Fibroblast of lung (primary cell): Measurements from ENCODE around the gene PNMA1. TPM values are rescaled to one million over a fixed set of nuclear protein-coding genes. Genes with fewer than 3 reads are reported as not detected.
A peak's percentile ranks its signal among the peaks of the same experiment; 100 is the strongest.

ENCODE experiments used
- DNase-seq, 2 donors: peaks; one replicate each; pipeline versions ENCODE4 v3.0.0 to v3.0.0-alpha.2; 2010; ENCODE audit warnings: low read depth in 2 of 2
- H2AFZ ChIP-seq: 2 replicates; pipeline ENCODE4 v1.5.1; 2012; ENCODE audit warnings: low read length, control low read depth, inconsistent platforms
- H3K27ac ChIP-seq: 2 replicates; pipeline ENCODE4 v1.5.1; 2011; ENCODE audit warnings: low read length, control low read depth; ENCODE audit not compliant: insufficient read depth
- H3K27me3 ChIP-seq: 2 replicates; pipeline ENCODE4 v1.5.1; 2011; ENCODE audit warnings: mild to moderate bottlenecking, low read length; ENCODE audit not compliant: control insufficient read depth, insufficient read depth
- H3K36me3 ChIP-seq: 2 replicates; pipeline ENCODE4 v1.5.1; 2011; ENCODE audit warnings: low read length; ENCODE audit not compliant: control insufficient read depth, insufficient read depth
- H3K4me1 ChIP-seq: 2 replicates; pipeline ENCODE4 v1.5.1; 2011; ENCODE audit warnings: low read length; ENCODE audit not compliant: control insufficient read depth, insufficient read depth; ENCODE audit errors: extremely low read depth
- H3K4me2 ChIP-seq: 2 replicates; pipeline ENCODE4 v1.5.1; 2011; ENCODE audit warnings: low read length, control low read depth; ENCODE audit not compliant: insufficient read depth; ENCODE audit errors: extremely low read depth
- H3K4me3 ChIP-seq, 4 experiments: fragments of 200-600 bp in 1 of 4; sonication (generic) in 1 of 4; replicated peaks in 1 of 4; 2 replicates each; pipeline ENCODE4 v1.5.1; 2011 to 2016; ENCODE audit warnings: low read length in 4 of 4, low read depth in 3 of 4, mild to moderate bottlenecking in 3 of 4, control low read depth in 2 of 4, inconsistent platforms in 1 of 4, mixed read lengths in 1 of 4; ENCODE audit not compliant: insufficient read depth in 1 of 4; ENCODE audit errors: control extremely low read depth in 1 of 4
- H3K79me2 ChIP-seq: 2 replicates; pipeline ENCODE4 v1.5.1; 2012; ENCODE audit warnings: mild to moderate bottlenecking, low read length, inconsistent platforms; ENCODE audit not compliant: control insufficient read depth, insufficient read depth
- H3K9ac ChIP-seq: 2 replicates; pipeline ENCODE4 v1.5.1; 2011; ENCODE audit warnings: mild to moderate bottlenecking, low read length, control low read depth; ENCODE audit not compliant: insufficient read depth
- H3K9me3 ChIP-seq: 2 replicates; pipeline ENCODE4 v1.5.1; 2012; ENCODE audit warnings: low read depth, low read length; ENCODE audit not compliant: control insufficient read depth, insufficient read depth
- H4K20me1 ChIP-seq: 2 replicates; pipeline ENCODE4 v1.5.1; 2011; ENCODE audit warnings: low read length; ENCODE audit not compliant: control insufficient read depth, insufficient read depth; ENCODE audit errors: extremely low read depth
- EZH2 ChIP-seq: IDR thresholded peaks from 2 replicates; pipeline ENCODE4 v1.5.1; 2012; ENCODE audit warnings: low read length, control low read depth, mild to moderate bottlenecking; ENCODE audit errors: missing control alignments
- polyA plus RNA-seq, 2 donors: library from polyadenylated mRNA; depleted of rRNA in 1 of 2; stranded (reverse) in 1 of 2; unstranded in 1 of 2; fragments of >200 nt; gene quantifications; 2 replicates each; pipeline ENCODE4 v1.2.1, GENCODE V29; 2011 to 2012; ENCODE audit warnings: missing spikeins in 1 of 2
- total RNA-seq: library from RNA; depleted of rRNA; stranded (reverse); fragments of >200 nt; gene quantifications from 2 replicates; pipeline ENCODE4 v1.2.1, GENCODE V29; 2014
- TF ChIP-seq, protein P1 (sequence below), 2 donors: IDR thresholded peaks in 1 of 2; conservative IDR thresholded peaks in 1 of 2; 1 replicate in 1 of 2; 2 replicates in 1 of 2; pipeline ENCODE4 v1.5.1; 2011 to 2012; ENCODE audit warnings: low read length in 2 of 2, control low read depth in 1 of 2, inconsistent platforms in 1 of 2, low read depth in 1 of 2, mild to moderate bottlenecking in 1 of 2

Gene PNMA1
- total and polyA plus RNA-seq, 2 donors (not counting 1 experiment from before 2014, with no cell fraction given), result 19.5 to 44.5 TPM

DNA sequence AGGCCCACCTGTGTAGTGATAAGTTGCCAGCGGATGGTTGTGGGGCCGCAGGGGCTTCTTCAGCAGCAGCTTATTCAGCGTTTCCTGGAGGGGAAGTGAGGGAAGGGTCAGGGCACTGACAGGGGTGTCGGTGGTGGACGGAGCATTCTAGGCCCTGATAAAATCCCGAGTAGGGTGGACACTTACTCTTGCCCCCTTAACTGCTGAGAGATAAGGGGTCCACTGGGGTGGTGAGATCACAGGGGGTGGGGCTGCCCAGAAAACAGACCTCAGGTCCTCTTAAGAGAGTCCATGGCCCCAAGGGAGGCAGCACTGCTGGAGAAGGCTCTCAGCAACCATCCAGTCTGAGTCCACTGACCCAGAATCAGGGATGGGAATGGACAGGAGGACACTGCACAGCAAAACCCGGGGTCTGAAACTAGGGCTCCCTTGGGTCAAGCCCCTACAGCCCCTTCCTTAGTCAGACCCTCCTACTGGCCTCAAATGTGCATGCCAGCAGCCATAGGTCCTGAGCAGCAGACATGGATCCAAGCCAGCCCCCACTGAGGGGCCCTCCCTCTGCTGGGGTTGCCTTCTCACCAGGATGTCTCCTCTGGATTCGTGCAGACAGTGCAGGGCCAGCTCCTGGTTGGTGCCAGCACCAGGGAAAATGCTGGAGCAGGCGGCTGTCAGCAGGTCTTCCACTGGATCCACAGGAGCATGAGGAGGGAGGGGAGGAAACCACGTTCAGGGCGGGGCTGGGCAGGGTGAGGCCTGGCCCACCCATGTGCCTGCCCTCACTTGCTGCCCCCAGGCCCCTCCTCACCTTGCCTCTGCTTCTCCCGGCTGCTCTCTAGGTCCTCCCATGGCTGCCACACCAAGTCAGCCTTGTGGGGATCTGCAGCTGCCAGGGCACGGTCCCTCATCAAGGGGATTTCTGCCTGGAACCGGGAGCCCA lies 12.1 kb upstream of the PNMA1 start:
- Histone ChIP-seq H3K27ac (peak overlapping the region; percentile 79), H2AFZ (no peak overlapping the region), H3K27me3 (no peaks in the 10 kb centered on the region), H3K9ac (no peak overlapping the region), H3K36me3 (peaks cover 32% of the 10 kb centered on the region), H3K4me2 (no peak overlapping the region), H3K9me3 (no peaks in the 10 kb centered on the region), H3K4me3 (no peak overlapping the region), H4K20me1 (no peaks in the 10 kb centered on the region), H3K79me2 (peaks cover 6% of the 10 kb centered on the region), H3K4me1 (peaks cover 30% of the 10 kb centered on the region)
- no peak for TF ChIP-seq EZH2
- TF ChIP-seq, protein P1, sequence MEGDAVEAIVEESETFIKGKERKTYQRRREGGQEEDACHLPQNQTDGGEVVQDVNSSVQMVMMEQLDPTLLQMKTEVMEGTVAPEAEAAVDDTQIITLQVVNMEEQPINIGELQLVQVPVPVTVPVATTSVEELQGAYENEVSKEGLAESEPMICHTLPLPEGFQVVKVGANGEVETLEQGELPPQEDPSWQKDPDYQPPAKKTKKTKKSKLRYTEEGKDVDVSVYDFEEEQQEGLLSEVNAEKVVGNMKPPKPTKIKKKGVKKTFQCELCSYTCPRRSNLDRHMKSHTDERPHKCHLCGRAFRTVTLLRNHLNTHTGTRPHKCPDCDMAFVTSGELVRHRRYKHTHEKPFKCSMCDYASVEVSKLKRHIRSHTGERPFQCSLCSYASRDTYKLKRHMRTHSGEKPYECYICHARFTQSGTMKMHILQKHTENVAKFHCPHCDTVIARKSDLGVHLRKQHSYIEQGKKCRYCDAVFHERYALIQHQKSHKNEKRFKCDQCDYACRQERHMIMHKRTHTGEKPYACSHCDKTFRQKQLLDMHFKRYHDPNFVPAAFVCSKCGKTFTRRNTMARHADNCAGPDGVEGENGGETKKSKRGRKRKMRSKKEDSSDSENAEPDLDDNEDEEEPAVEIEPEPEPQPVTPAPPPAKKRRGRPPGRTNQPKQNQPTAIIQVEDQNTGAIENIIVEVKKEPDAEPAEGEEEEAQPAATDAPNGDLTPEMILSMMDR (conservative IDR thresholded peaks at IDR 0.05 in 1 of 2, IDR thresholded peaks at IDR 0.05 in 1 of 2; ENCODE audit: low read depth in 1 of 2, low read length in 2 of 2), result no peak
- DNase-seq, result no peak

DNA sequence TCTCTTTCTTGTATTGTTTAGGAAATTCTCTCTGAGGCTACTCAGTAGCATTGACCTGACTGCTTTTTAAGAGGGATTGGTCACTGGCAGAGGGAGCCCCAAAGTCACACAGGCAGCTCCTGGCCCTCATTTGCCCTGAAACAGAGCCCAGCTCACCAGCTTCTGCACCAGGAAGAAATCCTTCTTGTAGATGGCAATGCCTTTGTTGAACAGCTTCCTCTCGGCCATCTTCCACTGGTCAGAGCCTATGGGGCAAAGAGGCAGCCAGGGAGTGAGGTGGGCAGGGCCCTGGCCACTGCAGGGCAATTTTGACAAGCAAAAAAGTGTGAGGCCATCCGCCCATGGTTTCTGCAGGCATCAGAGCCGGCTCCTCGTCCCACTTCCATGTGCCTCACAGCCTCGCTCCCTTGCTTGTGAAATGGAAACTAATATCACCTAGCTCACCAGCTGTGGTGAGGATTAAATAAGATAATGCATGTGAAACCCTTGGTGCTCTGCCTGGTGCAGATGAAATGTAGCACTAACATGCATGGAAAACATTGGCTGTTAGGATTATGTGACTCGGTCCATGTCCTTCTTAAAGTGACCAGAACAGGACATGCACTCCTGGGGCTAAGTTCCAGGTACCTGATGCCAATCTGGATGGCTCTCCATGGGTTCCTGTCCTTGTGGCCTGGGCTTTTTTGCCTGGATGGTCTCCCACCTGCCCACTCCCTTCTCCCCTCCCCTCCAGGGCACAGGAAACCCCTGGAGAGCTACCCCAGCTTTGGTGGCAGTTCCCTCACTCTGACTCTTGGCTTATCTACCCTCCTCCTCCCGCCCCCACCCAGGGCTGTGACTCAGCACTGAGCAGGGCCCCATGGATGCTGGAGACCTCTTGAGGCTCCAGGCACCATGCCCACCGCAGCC lies 11.2 kb upstream of the PNMA1 start:
- peaks cover 6% of the 10 kb centered on the region for H3K79me2 ChIP-seq
- H3K4me2 ChIP-seq, result no peak overlapping the region
- no peaks in the 10 kb centered on the region for H3K27me3 ChIP-seq
- no peak overlapping the region for H3K4me3 ChIP-seq
- peaks cover 40% of the 10 kb centered on the region for H3K36me3 ChIP-seq
- H4K20me1 ChIP-seq, result no peaks in the 10 kb centered on the region
- H3K9me3 ChIP-seq, result no peaks in the 10 kb centered on the region
- TF ChIP-seq, protein P1 (conservative IDR thresholded peaks at IDR 0.05 in 1 of 2, IDR thresholded peaks at IDR 0.05 in 1 of 2; ENCODE audit: low read depth in 1 of 2, low read length in 2 of 2), result no peak
- TF ChIP-seq EZH2, result no peak
- no peak overlapping the region for H3K9ac ChIP-seq
- peaks cover 30% of the 10 kb centered on the region for H3K4me1 ChIP-seq
- DNase-seq, result peak; percentile 26 to 81
- H3K27ac ChIP-seq, result peak overlapping the region; percentile 79
- no peak overlapping the region for H2AFZ ChIP-seq

DNA sequence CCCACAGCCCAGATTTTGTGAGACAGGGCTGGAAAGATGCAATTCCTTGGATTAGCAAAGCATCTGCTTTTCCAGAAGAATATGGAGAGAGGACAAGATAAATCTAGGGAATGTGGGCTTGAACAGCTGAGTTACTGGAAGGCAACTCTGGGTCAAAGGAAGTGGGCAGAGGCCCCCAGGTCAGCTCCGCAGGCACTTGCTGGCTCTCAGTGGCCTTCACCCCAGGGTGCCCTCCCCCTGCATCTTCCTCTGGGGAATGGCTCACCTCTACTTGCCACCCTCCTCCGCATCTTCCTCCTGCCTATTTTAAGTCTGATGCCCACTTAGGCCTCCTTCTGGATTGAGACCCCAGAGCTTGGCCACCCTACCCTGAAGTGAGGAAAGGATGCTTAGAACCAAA lies 10.5 kb upstream of the PNMA1 start:
- H3K4me3 ChIP-seq, result no peak overlapping the region
- no peak for DNase-seq
- H3K27me3 ChIP-seq, result no peaks in the 10 kb centered on the region
- H3K79me2 ChIP-seq, result peaks cover 6% of the 10 kb centered on the region
- H3K9ac ChIP-seq, result peak overlapping the region; percentile 16
- no peaks in the 10 kb centered on the region for H4K20me1 ChIP-seq
- H3K9me3 ChIP-seq, result no peaks in the 10 kb centered on the region
- peak overlapping the region; percentile 79 for H3K27ac ChIP-seq
- TF ChIP-seq, protein P1 (conservative IDR thresholded peaks at IDR 0.05 in 1 of 2, IDR thresholded peaks at IDR 0.05 in 1 of 2; ENCODE audit: low read depth in 1 of 2, low read length in 2 of 2), result no peak
- TF ChIP-seq EZH2, result no peak
- H2AFZ ChIP-seq, result no peak overlapping the region
- peaks cover 39% of the 10 kb centered on the region for H3K36me3 ChIP-seq
- peaks cover 30% of the 10 kb centered on the region for H3K4me1 ChIP-seq
- H3K4me2 ChIP-seq, result peak overlapping the region; percentile 60
